GM19372 (cell line): ENCODE measurements around the gene DCP1A.

Source experiments
- ATAC-seq: cut with Tn5 transposase; IDR thresholded peaks from one replicate; pipeline ENCODE4 v1.9.1; 2021; ENCODE audit warnings: mild to moderate bottlenecking, low read depth, moderate library complexity; ENCODE audit not compliant: unreplicated experiment

DCP1A gene

GRCh38 chr3:53252096-53252946 is 95.0 kb downstream of the DCP1A start:
- no peak for ATAC-seq

- ATAC-seq, result no peak
Observed at GRCh38 chr3:53250881-53251605, 96.3 kb downstream of the DCP1A start.

- no peak for ATAC-seq
Observed at GRCh38 chr3:53250453-53250852, 96.9 kb downstream of the DCP1A start.

- ATAC-seq, result no peak
Observed at GRCh38 chr3:53248161-53248560, 99.2 kb downstream of the DCP1A start.

GRCh38 chr3:53247619-53248018 is 99.7 kb downstream of the DCP1A start:
- ATAC-seq, result no peak

GRCh38 chr3:53244271-53244670 is 103.1 kb downstream of the DCP1A start:
- no peak for ATAC-seq

GRCh38 chr3:53243785-53244184 is 103.6 kb downstream of the DCP1A start:
- ATAC-seq, result no peak

GRCh38 chr3:53243165-53243564 is 104.2 kb downstream of the DCP1A start:
- no peak for ATAC-seq

GRCh38 chr3:53242642-53243041 is 104.7 kb downstream of the DCP1A start:
- no peak for ATAC-seq

- ATAC-seq, result no peak
Observed at GRCh38 chr3:53242155-53242554, 105.2 kb downstream of the DCP1A start.

- ATAC-seq, result no peak
Observed at GRCh38 chr3:53240989-53241972, 106.1 kb downstream of the DCP1A start.

- no peak for ATAC-seq
Observed at GRCh38 chr3:53239800-53240199, 107.5 kb downstream of the DCP1A start.

GRCh38 chr3:53238886-53239285 is 108.5 kb downstream of the DCP1A start:
- no peak for ATAC-seq

GRCh38 chr3:53238051-53238850 is 109.1 kb downstream of the DCP1A start:
- no peak for ATAC-seq

- ATAC-seq, result no peak
Observed at GRCh38 chr3:53236112-53236841, 111.1 kb downstream of the DCP1A start.

GRCh38 chr3:53235545-53235944 is 111.8 kb downstream of the DCP1A start:
- no peak for ATAC-seq

- no peak for ATAC-seq
Observed at GRCh38 chr3:53234841-53235232, 112.5 kb downstream of the DCP1A start.

- ATAC-seq, result no peak
Observed at GRCh38 chr3:53234130-53234840, 113.1 kb downstream of the DCP1A start.
